ENCODE data around the gene C11orf54.
A peak's percentile ranks its signal among the peaks of the same experiment; 100 is the strongest.
"Not testable (repeated sequence)": the region's sequence is repeated elsewhere in the genome, so short reads cannot be mapped to it uniquely, and the experiment has no call there.

Gene C11orf54

DNA sequence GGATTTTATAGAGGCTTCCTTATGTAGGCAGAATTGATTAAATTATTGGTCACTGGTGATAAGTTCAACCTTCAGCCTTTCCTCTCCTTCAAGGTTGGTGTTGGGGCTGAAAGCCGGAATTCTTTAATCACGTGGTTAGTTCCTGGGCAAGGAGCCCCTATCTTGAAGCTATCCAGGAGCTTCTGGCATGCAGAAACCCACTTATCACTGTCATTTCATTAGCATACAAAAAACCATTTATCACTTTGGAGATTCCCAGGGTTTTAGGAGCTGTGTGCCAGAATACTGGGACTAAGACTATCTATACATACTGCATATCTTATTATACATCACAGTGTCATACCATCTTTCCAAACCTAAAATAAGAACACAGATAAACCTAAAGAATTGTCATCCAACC is 24.1 kb downstream of the C11orf54 start:
- DNase-seq (ENCODE audit: low spot score), result no peak
- FAIRE-seq, result no peak

DNA sequence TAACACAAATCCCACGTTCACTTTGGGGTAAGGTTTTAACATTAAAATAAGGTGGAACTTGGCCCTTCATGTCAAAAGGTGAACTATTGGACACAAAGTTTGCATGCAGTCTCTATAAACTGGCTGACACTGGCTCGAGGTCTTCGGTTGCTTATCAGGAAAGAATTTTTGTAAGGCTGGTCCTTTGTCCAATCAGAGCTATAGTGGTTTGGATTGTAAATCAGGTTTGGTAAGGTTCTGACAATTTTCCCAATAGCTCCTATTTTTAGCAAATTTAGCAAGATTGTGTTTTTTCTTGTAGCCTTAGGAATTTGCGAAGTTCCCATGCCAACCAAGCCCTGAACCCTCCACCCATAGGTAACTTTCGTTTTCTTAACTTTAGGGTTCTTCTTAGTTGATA is 25.0 kb downstream of the C11orf54 start:
- DNase-seq (ENCODE audit: low spot score), result no peak
- no peak for FAIRE-seq

DNA sequence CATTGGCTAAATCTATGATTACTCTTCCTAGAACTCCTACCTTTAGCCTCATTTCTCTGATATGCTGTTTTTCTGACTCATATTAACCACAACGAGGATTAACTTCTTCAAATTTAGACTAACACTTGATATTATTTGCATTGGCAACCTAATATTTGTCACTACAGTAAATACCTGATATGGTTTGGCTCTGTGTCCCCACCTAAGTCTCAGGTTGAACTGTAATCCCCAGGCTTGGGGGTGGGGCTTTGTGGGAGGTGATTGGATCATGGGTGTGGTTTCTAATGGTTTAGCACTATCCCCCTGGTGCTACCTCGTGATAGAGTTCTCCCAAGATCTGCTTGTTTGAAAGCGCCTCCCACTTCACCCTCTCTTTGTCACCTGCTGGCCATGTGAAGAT is 25.5 kb downstream of the C11orf54 start:
- DNase-seq (ENCODE audit: low spot score) (no peak), FAIRE-seq (no peak)

DNA sequence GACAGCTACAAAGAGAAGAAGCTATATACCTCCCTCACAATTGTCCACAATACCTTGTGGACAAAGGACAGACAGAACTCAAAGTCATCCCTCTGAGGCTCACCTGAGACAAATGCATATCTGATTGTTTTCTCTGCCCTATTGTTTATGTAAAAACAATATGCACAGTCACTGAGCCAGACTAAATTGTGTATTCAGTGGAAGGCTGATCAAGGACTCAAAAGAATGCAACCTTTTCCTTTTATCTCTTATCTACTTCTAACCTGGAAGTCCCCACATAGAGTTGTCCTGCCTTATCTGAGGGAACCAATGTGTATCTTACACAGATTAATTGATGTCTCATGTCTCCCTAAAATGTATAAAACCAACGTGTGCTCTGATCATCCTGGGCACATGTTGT is 28.7 kb downstream of the C11orf54 start:
- FAIRE-seq (no peak), DNase-seq (ENCODE audit: low spot score) (no peak)

DNA sequence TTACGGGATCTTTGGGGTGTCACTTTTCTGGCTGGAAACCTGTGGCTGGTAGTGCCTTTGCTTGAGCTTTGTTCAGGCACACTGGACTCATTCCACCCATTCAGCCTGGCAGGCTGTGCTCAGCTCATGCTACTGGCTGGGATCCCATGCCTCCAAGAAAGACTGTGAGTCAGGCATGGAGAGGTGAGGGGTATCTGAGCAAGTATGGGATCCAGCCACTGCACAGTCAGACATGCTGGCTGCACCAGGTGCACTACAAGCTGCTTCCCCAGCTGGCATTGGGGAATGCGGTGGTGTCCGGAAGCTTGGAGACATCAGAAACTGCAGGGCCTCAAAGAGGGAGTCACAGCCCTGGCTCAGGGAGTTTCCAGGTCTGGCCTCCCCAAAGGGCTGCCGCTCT is 30.7 kb downstream of the C11orf54 start:
- FAIRE-seq, result no peak

DNA sequence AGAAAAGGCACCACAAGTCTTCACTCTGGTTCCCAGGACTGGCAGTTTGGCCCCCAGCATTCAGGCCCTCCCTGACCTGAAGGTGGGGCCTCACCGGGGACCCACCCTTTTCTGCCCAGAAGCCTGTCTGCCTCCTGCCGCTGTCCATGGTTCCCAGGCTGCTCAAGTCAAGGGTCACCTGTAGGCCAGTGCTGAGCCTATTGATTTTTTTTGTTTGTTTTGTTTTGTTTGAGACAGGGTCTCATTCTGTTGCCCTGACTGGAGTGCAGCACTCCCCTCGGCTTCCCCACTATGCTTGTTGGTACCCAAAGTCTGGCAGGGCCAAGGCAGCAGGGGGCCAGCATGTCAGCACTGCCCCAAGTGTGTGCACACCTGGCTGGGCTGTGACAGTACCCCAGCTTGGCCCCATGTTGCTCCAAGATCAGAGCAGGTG is 31.6 kb downstream of the C11orf54 start:
- no peak for DNase-seq (ENCODE audit: low spot score)
- FAIRE-seq, result no peak

More for the DNA sequence above, 30.7 kb downstream of the C11orf54 start:
- DNase-seq (ENCODE audit: low spot score), result no peak

DNA sequence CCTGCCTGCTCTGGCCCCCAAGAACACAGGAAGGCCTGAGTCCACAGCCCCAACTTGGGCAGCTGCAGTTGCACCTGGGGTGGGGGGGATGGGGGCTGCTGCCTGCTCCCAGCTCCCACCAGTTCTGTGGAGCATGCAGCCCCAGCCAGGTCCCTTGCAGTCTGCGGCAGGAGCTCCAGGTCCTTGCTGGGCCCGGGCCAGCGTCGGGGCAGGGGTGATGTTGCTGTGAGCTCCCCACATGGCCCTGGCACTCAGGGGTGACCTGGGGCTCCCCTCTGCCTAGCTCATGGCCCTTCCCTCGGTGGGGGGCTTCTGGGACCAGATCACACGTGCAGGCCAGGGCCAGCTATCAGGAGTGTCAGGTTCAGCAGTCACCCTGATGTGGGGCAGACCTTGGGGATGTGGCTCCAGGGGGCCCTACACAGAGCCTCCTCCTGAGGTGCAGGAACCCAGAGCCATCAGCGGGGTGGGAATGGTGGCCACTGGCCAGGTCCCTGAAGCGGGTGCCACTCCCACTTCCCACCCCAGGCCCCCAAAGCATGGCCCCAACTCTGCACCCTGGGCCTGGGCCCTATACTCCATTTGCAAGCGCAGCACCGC is 32.2 kb downstream of the C11orf54 start:
- DNase-seq (ENCODE audit: low spot score) (no peak), FAIRE-seq (no peak)

DNA sequence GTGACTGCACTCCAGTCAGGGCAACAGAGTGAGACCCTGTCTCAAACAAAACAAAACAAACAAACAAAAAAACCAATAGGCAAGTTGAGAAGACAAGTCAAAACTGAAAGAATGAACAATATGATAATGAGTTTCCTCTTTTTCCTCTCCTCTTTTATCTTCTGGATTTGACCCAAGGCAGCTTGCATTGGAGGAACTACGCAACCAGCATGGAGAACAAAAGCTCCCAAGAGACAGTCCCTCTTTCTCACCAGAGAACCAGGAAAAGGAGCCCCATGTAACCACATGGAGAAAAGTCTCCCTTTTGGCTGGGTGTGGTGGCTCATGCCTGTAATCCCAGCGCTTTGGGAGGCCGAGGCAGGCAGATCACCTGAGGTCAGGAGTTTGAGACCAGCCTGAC is 33.1 kb downstream of the C11orf54 start:
- FAIRE-seq, result not testable (repeated sequence)

DNA sequence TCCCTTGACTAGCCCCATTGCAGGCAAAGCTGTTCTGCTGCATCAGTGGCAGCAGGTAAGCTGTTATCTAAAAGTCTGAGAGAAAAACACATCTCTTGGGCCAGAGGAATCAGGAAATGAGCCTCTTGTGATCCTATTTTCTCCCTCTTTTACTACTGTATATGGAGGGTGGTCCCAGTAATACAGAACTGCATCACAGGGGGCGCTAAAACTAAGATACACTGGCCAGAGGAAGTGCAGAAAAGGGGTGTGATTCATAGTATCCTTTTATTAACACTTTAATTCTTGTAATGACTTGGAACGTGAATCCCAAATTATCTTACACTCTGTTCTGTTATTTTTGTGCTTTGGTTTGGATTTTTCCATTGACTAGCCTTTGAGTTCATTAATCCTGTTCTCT is 33.8 kb downstream of the C11orf54 start:
- DNase-seq (ENCODE audit: low spot score), result no peak

More for the DNA sequence above, 33.1 kb downstream of the C11orf54 start:
- not testable (repeated sequence) for DNase-seq (ENCODE audit: low spot score)

DNA sequence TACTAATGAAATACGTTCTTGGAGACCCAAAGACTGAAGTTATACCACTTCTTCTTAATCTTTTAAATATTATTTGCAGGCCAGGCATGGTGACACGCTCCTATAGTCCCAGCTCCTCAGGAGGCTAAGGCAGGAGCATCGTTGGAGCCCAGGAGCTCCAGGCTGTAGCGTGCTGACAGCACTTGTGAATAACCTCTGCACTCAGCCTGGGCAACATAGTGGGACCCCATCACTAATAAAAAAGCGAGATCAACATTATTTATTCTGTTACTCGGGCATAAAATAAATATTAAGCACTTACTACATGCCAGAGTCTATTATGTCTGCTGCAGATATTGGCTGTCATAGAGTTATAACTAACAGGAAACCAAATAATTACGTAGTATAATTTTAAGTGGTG is 41.9 kb downstream of the C11orf54 start:
- FAIRE-seq (no peak), DNase-seq (ENCODE audit: low spot score) (no peak)

More for the DNA sequence above, 33.8 kb downstream of the C11orf54 start:
- FAIRE-seq, result no peak

DNA sequence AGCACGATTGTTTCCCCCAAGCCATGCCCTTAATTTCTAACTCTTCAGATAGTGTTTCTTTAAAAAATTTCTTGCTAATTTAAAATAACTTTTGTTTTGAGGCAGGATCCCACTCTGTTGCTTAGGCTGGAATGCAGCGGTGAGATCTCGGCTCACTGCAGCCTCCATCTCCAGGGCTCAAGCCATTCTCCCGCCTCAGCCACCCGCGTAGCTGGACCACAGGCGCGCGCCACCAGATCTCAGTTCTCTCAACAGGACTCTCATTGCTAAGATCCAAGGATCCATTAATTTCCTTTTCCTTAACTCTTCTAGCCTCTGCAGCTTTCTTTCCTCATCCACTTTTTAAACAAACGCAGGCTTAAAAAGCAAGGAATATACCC is 42.3 kb downstream of the C11orf54 start:
- FAIRE-seq, result no peak
- DNase-seq (ENCODE audit: low spot score), result no peak

DNA sequence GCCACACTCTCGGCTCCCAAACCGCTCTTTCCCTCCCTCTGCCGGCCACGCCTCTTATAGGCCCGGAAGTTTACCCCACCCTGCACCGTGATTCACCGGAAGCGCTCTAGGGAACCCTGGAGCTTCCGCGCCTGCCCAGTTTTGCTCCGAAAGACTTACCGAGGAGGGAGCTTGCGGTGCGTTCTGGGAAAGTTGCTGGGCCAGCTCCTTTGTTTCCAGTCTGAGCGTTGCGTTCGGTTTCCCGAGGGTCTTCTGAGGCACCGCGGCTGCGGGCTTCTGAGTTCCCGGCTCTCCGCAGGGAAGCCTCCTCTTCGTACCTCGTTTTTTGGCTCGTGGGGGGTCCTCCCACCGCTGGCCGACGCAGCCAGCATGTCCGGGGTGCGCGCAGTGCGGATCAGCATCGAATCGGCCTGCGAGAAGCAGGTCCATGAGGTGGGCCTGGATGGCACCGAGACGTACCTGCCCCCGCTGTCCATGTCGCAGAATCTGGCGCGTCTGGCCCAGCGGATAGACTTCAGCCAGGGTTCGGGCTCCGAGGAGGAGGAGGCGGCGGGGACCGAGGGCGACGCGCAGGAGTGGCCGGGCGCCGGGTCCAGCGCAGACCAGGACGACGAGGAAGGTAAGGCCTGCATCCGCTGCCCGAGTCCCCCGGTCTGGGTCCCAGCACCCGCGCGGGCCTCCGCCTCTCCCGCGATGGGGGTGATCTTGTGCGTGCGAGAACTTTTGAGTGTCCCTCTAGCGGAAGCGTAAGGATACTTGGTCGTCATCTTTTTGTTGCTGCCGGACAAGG is 42.9 kb downstream of the C11orf54 start, which contains the start of gene MED17:
Gene MED17, plus strand, starts transcription at position 138 of the 790 bp plus-strand sequence. Its CDS starts 232 bp downstream, at position 370.
- peak; percentile 95 for DNase-seq (ENCODE audit: low spot score)
- FAIRE-seq, result no peak

DNA sequence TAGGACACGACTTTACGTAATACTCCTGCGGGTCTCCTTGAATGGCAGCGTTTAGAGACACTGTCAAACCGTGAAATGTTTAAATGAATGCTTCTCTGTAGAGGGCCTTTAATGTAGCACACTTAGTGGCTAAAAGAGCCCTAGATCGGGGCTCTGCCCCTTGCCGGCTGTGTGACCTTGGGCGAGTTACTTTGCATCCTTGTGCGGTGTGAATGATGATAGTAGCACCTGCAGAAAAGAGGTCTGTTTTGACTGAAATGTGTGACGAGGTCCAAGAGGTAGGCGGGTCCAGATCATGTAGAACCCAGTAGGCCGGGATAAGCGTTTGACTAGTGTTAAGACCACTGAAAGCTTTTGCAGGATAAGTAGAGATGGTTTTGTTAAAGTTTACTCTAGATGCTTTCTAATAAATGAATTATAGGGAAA is 43.5 kb downstream of the C11orf54 start:
- no peak for DNase-seq (ENCODE audit: low spot score)
- FAIRE-seq, result no peak

DNA sequence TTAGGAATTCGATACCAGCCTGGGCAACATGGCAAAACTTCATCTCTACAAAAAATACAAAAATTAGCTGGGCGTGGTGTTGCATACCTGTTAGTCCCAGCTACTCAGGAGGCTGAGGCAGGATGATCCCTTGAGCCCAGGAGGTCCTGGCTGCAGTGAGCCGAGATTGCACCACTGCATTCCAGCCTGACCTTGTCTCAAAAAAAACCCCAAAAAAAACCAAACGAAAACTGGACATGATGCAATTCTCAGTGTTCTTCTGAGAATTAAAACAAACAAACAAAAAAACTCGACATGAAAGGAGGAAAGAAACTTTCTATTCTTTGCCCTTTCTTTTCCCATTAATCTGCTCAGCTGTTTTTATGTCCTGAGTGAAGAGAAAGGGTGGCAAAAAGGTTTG is 50.0 kb downstream of the C11orf54 start:
- DNase-seq (ENCODE audit: low spot score), result no peak
- no peak for FAIRE-seq

DNA sequence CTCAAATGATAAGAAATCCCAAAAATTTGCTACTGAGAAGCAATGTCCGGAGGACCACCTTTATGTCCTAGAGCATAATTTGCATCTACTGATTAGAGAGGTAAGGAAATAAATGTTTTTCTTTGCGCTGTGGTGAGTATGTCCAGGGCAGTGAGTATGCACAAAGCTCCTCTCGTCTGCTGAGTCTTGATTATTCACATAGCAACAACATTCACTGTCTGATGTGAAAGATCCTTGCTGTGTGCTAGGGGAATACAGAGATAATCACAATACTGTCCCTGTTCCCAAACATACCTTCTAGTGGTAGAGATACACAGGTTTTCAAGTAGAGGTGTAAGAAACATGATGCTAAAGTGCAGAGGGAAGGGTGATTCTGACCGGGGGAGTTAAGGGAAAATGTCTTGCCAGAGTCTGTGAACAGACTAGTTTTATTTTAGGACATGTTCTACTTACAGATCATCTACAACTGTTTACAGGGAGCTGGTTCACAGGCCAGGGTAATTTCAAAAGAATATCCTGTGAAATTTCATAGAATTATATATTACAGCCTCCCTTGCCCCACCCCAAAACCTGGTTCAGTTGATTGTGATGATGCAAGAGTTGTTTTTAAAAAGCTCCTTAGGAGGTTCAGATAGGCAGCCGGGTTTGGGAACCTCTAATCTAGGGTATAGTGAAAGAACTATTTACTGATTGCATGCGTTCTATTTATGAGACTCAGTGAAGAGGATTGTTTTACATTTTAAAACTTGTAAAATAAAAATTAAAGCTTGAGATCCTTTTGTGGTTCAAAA is 55.2 kb downstream of the C11orf54 start:
- no peak for FAIRE-seq

DNA sequence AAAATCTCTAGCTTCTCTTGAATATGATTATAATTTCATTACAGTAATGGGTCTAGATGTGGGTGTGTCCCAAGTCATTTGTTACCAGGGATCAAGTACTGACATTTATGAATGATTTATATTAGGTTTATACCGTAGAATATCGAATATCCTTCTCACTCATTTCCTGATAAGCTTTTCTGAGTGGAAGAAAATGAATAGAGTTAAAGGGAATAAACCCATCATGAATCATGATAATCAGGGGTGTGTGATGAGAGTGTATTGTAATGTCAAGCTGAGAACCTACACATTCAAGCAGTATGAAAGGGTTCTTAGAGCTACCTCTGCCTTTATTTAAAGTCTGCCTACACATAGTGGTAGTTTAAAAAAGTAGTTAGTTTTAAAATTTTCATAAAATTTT is 59.9 kb downstream of the C11orf54 start:
- DNase-seq (ENCODE audit: low spot score), result no peak
- no peak for FAIRE-seq

More for the DNA sequence above, 55.2 kb downstream of the C11orf54 start:
- no peak for DNase-seq (ENCODE audit: low spot score)

DNA sequence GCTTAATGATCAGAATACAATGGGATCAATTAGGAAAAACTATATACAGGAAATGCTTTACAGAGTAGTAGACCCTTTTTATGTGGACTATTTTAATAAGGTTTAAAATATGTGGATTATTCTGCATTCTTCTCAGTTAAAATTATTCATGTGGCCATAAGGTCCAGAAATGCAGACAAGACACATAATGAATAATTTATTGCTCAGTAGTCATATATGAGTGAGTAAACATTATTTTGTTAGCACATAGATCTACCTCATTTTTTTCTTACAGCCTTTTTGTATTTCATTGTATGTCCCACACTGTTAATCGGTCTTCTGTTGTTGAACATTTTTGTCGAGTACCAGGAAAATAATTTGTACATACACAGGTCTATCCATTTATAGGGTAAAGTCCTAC is 63.4 kb downstream of the C11orf54 start:
- FAIRE-seq (no peak), DNase-seq (ENCODE audit: low spot score) (no peak)

DNA sequence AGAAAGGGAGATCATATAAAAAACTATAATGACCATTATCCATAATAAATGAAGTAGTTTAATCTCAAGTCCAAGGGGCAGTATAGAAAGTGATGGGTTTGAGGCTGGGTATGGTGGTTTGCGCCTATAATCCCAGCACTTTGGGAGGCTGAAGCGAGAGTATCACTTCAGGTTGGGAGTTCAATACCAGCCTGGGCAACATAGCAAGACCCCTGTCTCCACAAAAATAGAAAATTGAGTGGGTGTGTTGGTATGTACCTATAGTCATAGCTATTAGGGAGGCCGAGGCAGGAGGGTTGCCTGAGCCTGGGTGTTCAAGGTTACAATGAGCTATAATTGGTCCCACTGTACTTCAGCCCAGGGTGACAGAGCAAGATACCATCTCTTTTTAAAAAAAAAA is 66.5 kb downstream of the C11orf54 start:
- DNase-seq (ENCODE audit: low spot score) (no peak), FAIRE-seq (no peak)

DNA sequence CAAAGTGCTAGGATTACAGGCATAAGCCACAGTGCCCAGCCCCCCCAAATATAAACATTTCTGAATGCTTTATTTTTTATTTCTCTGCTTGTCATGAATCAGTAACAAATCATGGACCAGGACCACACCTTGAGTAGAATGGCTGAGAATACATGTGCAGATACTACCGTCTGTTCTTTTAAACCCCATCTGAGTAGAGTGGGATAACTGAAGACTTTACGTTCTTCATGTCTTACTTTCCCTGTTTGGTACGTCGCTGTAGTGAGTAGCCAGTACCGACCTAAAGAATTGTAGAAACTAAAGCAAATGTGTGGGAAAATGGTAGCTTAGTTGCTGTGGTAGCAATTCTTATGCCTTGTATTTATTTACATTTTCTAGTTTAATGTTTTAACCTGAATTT is 72.5 kb downstream of the C11orf54 start:
- DNase-seq (ENCODE audit: low spot score) (no peak), FAIRE-seq (no peak)

Data from urothelium cell line (cell line).